SU-DHL-6 (cell line): Measurements from ENCODE around the gene DLL4.

Experiments used
- H2AFZ ChIP-seq: fragments of 200-600 bp; sonication (generic); 2 replicates; pipeline ENCODE4 v1.6.1; 2014; ENCODE audit warnings: low read depth, mild to moderate bottlenecking, moderate library complexity, mixed read lengths, antibody characterized with exemption, low read length; ENCODE audit not compliant: severe bottlenecking
- H3F3A ChIP-seq: fragments of 200-600 bp; shearing (Covaris generic); 2 replicates; pipeline ENCODE4 v1.6.0; 2016; ENCODE audit warnings: antibody characterized with exemption, mild to moderate bottlenecking; ENCODE audit not compliant: insufficient read depth
- H3K27ac ChIP-seq: fragments of 200-600 bp; sonication (generic); 2 replicates; pipeline ENCODE4 v1.5.1; 2016; ENCODE audit warnings: low read depth, mild to moderate bottlenecking, low read length, moderate library complexity, mixed read lengths
- H3K27me3 ChIP-seq: fragments of 200-600 bp; sonication (generic), shearing (Covaris generic); 2 replicates; pipeline ENCODE4 v1.6.0; 2014; ENCODE audit warnings: mild to moderate bottlenecking, low read length
- H3K36me3 ChIP-seq: fragments of 200-600 bp; sonication (generic); 2 replicates; pipeline ENCODE4 v1.6.1; 2014; ENCODE audit warnings: mild to moderate bottlenecking, low read length, mixed read lengths
- H3K4me2 ChIP-seq: fragments of 300-600, 200-600 bp; shearing (Covaris generic), sonication (generic); 2 replicates; pipeline ENCODE4 v1.6.0; 2014; ENCODE audit warnings: low read length, low read depth, mild to moderate bottlenecking; ENCODE audit not compliant: poor library complexity, severe bottlenecking
- H3K4me3 ChIP-seq: fragments of 200-600 bp; sonication (generic); 2 replicates; pipeline ENCODE4 v1.5.1; 2014; ENCODE audit warnings: antibody characterized with exemption, low read length, mild to moderate bottlenecking, mixed read lengths; ENCODE audit not compliant: insufficient read depth, poor library complexity, severe bottlenecking
- H3K79me2 ChIP-seq: fragments of 200-600 bp; sonication (generic); 2 replicates; pipeline ENCODE4 v1.6.1; 2014; ENCODE audit warnings: mild to moderate bottlenecking, low read length, moderate library complexity; ENCODE audit not compliant: insufficient read depth
- H3K9ac ChIP-seq: fragments of 200-600 bp; sonication (generic); 2 replicates; pipeline ENCODE4 v1.7.0; 2014; ENCODE audit warnings: mild to moderate bottlenecking, low read length
- H3K9me2 ChIP-seq: fragments of 200-600 bp; sonication (generic); replicated peaks from 2 replicates; pipeline ENCODE4 v1.6.1; 2014; ENCODE audit warnings: low read length; ENCODE audit not compliant: insufficient read depth
- H3K9me3 ChIP-seq: fragments of 200-600 bp; sonication (generic); 2 replicates; pipeline ENCODE4 v1.6.1; 2014; ENCODE audit warnings: low read length, mixed read lengths; ENCODE audit not compliant: insufficient read depth
- H4K20me1 ChIP-seq: fragments of 200-600 bp; sonication (generic); 2 replicates; pipeline ENCODE4 v1.6.1; 2014; ENCODE audit warnings: low read depth, mild to moderate bottlenecking, antibody characterized with exemption, low read length, moderate library complexity, mixed read lengths
- EZH2phosphoT487 ChIP-seq: fragments of 200-600 bp; sonication (generic), shearing (Covaris generic); conservative IDR thresholded peaks from 2 replicates; pipeline ENCODE4 v1.6.1; 2018; ENCODE audit warnings: mild to moderate bottlenecking, antibody characterized with exemption, low read length, moderate library complexity, mixed read lengths
- TF ChIP-seq, protein P1 (sequence below): fragments of 200-600 bp; sonication (generic); IDR thresholded peaks from one replicate; pipeline ENCODE4 v1.5.1; 2017; ENCODE audit warnings: antibody characterized with exemption, mild to moderate bottlenecking, low read length, moderate library complexity; ENCODE audit not compliant: insufficient read depth, poor library complexity, severe bottlenecking

The DLL4 gene

GRCh38 chr15:40982855-40983254 is 53.7 kb downstream of the DLL4 start:
- H3K79me2 ChIP-seq: no peaks in the 10 kb centered on the region
- TF ChIP-seq EZH2phosphoT487: no peak
- TF ChIP-seq, protein P1, sequence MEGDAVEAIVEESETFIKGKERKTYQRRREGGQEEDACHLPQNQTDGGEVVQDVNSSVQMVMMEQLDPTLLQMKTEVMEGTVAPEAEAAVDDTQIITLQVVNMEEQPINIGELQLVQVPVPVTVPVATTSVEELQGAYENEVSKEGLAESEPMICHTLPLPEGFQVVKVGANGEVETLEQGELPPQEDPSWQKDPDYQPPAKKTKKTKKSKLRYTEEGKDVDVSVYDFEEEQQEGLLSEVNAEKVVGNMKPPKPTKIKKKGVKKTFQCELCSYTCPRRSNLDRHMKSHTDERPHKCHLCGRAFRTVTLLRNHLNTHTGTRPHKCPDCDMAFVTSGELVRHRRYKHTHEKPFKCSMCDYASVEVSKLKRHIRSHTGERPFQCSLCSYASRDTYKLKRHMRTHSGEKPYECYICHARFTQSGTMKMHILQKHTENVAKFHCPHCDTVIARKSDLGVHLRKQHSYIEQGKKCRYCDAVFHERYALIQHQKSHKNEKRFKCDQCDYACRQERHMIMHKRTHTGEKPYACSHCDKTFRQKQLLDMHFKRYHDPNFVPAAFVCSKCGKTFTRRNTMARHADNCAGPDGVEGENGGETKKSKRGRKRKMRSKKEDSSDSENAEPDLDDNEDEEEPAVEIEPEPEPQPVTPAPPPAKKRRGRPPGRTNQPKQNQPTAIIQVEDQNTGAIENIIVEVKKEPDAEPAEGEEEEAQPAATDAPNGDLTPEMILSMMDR: no peak
- no peak overlapping the region for H3K4me3 ChIP-seq
- H3K27me3 ChIP-seq: no peaks in the 10 kb centered on the region
- H3K9me3 ChIP-seq: no peaks in the 10 kb centered on the region
- H3K9ac ChIP-seq: no peak overlapping the region
- H2AFZ ChIP-seq: no peak overlapping the region
- peaks cover 17% of the 10 kb centered on the region; the same call in 1 of the 2 replicates for H3K36me3 ChIP-seq
- no peaks in the 10 kb centered on the region for H3K9me2 ChIP-seq
- no peak overlapping the region for H3K27ac ChIP-seq
- no peak overlapping the region for H3K4me2 ChIP-seq
- H3F3A ChIP-seq: no peaks in the 10 kb centered on the region
- no peaks in the 10 kb centered on the region for H4K20me1 ChIP-seq

GRCh38 chr15:40984406-40984805 is 55.3 kb downstream of the DLL4 start:
- TF ChIP-seq EZH2phosphoT487: no peak
- TF ChIP-seq, protein P1: no peak
- Histone ChIP-seq H3K36me3 (peaks cover 19% of the 10 kb centered on the region; the same call in 1 of the 2 replicates), H2AFZ (no peak overlapping the region)

GRCh38 chr15:40984964-40985363 is 55.8 kb downstream of the DLL4 start:
- no peaks in the 10 kb centered on the region for H3K9me2 ChIP-seq
- no peak overlapping the region for H3K27ac ChIP-seq
- H3K4me2 ChIP-seq: no peak overlapping the region
- no peaks in the 10 kb centered on the region for H3K27me3 ChIP-seq
- TF ChIP-seq EZH2phosphoT487: no peak
- TF ChIP-seq, protein P1: no peak
- no peaks in the 10 kb centered on the region for H3K9me3 ChIP-seq
- no peak overlapping the region for H3K9ac ChIP-seq
- H3K4me3 ChIP-seq: no peak overlapping the region
- H3F3A ChIP-seq: no peaks in the 10 kb centered on the region
- no peaks in the 10 kb centered on the region for H3K79me2 ChIP-seq
- no peak overlapping the region for H2AFZ ChIP-seq
- H3K36me3 ChIP-seq: peaks cover 19% of the 10 kb centered on the region; the same call in 1 of the 2 replicates
- H4K20me1 ChIP-seq: no peaks in the 10 kb centered on the region

More at GRCh38 chr15:40984406-40984805, 55.3 kb downstream of the DLL4 start:
- Histone ChIP-seq H3K4me2 (no peak overlapping the region), H3K9me3 (no peaks in the 10 kb centered on the region), H3F3A (no peaks in the 10 kb centered on the region), H3K79me2 (no peaks in the 10 kb centered on the region), H4K20me1 (no peaks in the 10 kb centered on the region), H3K9ac (no peak overlapping the region), H3K4me3 (no peak overlapping the region), H3K27me3 (no peaks in the 10 kb centered on the region), H3K9me2 (no peaks in the 10 kb centered on the region), H3K27ac (no peak overlapping the region)
